GM21529 (cell line): ENCODE data around the gene WWC2.

Source experiments
- ATAC-seq: cut with Tn5 transposase; IDR thresholded peaks from one replicate; pipeline ENCODE4 v1.9.1; 2021; ENCODE audit not compliant: unreplicated experiment

Gene WWC2

DNA sequence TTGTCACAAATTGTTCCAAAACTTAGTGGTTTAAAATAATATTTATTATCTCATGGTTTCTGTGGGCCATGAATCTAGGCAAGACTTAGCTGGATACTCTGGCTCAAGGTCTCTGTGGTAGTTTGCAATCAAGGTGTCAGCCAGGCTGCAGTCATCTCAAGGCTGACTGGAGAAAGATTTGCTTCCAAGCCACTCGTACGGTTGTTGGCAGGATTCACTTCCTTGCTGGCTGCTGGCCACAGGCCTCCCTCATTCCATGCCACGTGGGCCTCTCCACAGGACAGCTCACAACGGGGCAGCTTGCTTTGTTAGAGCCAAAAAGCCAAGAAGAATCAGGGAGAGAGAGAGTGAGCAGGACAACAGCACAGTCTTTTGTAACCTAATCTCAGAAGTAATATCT is 101.4 kb downstream of the WWC2 start:
- ATAC-seq: no peak

GRCh38 chr4:183201331-183201730 is 102.3 kb downstream of the WWC2 start:
- no peak for ATAC-seq

- ATAC-seq: no peak
Measured at GRCh38 chr4:183202523-183202922, 103.5 kb downstream of the WWC2 start.

DNA sequence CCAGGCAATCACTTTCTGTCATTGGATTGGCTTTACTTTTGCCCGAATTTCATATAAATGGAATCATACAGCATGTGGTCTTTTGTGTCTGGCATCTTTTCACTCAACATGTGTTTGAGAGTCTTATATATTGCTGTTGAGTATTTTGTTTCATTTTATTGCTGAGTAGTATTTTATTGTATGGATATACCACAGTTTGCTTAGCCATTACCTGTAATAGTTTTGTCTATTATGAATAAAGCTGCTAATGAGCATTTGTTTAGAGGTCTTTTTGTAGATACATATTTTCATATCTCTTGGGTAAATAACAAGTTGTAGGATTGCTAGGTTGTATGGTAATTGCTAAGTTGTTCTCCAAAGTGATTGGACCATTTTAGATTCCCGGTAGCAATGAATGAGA is 105.7 kb downstream of the WWC2 start:
- no peak for ATAC-seq

DNA sequence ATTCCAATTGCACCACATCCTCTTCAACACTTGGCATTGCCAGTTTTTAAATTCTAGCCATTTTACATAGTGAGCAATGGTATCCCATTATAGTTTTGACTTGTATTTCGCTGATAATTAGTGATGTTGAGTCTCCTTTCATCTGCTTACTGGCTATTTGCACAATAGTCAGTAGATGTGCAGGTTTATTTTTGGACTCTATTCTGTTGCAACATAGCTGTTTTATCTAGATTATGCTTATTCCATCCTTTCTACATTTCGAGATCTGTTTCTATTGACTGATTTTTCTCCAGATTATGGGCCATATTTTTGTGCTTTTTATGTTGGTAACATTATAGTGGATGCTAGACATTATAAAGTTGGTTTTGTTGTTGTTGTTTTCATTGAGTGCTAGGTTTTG is 106.1 kb downstream of the WWC2 start:
- ATAC-seq: no peak

DNA sequence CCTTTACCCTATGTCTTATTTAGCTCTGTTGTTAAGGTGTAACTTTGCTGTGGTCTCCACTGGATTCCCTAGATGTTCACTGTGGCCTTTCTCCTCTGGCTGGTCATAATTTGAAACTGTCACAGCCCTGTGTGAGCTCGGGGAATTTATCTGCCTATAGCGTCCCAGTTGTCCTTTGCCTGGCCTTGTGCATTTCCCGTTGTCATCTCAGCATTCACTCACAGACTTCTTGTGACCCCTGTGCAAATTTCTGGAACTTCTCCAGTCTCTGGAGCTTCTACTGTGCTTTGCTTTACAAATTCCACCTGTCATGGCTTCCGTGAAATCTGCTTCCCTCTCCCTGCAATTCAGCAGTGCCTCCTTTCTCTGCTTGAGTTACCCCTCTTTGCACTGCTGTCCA is 106.7 kb downstream of the WWC2 start:
- ATAC-seq: no peak

- ATAC-seq: no peak
Measured at GRCh38 chr4:183211533-183211932, 112.5 kb downstream of the WWC2 start.

DNA sequence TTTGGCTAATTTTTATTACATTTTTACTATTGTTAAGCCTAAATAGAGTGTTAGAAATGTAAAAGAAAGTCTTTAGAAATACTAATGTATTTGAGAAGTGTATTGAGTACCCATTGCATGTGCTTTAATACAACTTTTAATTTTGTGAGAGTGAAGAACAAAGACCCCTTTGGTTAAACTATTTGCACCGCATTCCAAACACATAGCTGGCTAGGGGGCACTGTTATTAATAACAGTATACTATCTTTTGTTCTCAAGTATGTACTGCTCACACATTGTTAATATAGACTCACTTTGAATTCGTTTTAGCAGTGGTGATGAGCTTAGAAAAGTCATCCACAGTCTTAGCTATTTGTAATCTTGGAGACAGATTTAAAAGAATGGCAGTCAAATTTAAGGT is 114.9 kb downstream of the WWC2 start:
- ATAC-seq: no peak

GRCh38 chr4:183214912-183215488 is 115.9 kb downstream of the WWC2 start:
- no peak for ATAC-seq

- no peak for ATAC-seq
Measured at GRCh38 chr4:183220236-183220635, 121.2 kb downstream of the WWC2 start.

- ATAC-seq: no peak
Measured at GRCh38 chr4:183223053-183223452, 124.0 kb downstream of the WWC2 start.

- no peak for ATAC-seq
Measured at GRCh38 chr4:183229397-183229796, 130.3 kb downstream of the WWC2 start.

GRCh38 chr4:183240581-183241321 is 141.7 kb downstream of the WWC2 start:
- ATAC-seq: no peak

DNA sequence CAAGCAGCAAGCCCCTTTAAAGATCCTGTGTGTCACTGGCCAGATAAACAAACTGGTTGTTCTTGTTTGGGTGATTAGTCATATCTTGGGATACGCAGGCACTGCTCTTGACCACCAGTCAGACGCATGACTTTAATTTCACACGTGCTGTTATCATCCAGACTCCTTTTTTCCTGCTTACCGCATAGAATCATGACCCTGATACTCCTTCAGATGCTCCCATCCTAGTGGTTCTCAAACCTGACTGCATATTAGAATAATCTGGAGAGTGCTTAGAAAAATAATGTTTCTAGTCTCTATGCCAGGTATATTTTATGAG is 142.2 kb downstream of the WWC2 start:
- no peak for ATAC-seq

GRCh38 chr4:183241721-183242151 is 142.7 kb downstream of the WWC2 start:
- ATAC-seq: no peak

DNA sequence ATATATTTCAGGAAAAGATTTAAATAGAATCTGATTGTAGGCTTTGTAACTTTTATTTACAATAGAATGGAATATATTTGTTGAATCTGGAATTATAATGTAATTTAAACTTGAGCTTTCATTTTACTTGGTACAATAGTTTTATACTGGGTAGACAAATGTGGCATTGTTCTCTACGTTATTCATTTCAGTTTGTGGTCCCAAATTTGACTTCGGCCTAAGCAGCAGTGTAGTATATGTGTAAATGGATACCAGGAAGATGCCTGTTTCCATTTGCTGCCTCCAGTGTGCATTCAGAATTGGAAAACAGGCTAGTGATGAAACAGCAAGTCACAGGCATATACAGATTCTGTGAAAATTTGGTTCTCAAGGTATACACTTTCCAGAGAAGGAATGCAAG is 143.2 kb downstream of the WWC2 start:
- no peak for ATAC-seq

DNA sequence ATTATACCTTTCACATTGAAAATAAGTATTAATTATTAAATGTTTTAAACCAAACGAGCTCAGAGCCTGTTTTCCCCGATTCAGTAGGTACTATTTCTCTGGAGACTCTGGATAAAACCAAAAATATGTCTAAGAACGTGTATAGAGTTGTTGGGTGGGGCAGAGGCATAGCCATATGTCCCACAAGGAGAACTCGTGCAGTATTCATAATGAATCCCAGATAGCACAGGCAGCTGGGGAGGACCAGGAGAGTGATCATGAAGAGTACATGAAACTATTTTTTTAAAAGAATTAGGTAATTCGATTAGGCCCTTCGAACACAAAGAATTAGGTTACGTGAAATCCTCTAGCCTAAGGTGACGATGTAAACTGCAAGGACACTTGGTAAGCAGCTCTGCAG is 145.0 kb downstream of the WWC2 start:
- no peak for ATAC-seq

DNA sequence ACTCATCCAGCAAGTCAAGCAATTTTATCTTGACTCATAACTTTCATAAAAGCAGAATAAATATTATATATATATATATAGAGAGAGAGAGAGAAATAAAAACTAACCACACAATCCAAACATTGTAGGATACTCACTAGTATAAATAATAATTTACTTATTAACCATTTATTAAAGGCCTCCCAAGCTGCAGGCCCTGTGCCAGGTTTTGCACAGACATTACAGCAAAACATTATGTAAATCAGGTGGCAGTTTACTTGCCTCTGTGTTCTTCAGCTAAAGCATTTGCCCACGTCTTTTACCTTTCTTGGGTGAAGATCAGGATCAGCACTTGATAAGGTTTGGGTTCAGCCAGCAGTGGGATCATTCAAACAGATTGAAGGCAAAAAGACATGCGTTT is 145.4 kb downstream of the WWC2 start:
- ATAC-seq: no peak

- ATAC-seq: no peak
Measured at GRCh38 chr4:183248201-183248600, 149.1 kb downstream of the WWC2 start.

- no peak for ATAC-seq
Measured at GRCh38 chr4:183249854-183250253, 150.8 kb downstream of the WWC2 start.

DNA sequence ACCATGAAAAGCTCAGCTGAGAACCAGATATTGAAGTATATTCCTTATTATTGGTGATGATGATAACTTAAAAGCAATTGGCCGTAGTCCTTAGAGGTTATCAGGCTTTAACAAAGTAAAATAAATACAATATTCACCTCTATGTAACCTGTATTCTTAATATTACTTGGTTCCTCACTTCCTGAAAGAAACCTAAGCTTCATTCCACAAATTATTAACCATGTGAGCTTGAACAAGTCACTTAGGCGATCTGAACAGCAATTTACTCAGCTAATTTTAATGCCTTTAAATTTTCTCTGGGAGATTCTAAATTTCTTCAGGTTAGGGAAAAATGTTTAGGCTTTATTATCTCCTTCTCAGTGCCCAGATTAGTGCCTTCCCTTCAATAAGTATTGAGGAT is 151.8 kb downstream of the WWC2 start:
- ATAC-seq: no peak

DNA sequence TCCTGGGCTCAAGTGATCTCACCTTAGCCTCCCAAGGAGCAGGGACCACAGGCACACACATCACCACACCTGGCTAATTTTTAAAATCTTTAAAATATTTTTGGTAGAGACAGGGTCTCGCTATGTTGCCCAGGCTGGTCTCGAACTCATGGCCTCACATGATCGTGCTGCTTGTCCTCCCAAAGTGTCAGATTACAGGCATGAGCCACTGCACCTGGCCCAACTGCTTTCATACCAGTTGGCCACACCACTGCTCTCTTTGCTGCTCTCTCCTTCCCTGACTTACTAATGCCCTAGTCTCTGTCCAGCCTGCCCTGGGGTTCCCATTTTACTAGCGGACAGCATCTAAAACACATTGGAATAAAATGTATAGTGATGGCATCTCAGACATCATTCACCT is 153.9 kb downstream of the WWC2 start:
- no peak for ATAC-seq

GRCh38 chr4:183253451-183253850 is 154.4 kb downstream of the WWC2 start:
- ATAC-seq: no peak
